H9 (cell line): Measurements from ENCODE around the gene SRPK2. TPM values are rescaled to one million over a fixed set of nuclear protein-coding genes. Genes with fewer than 3 reads are reported as not detected.
A peak's percentile ranks its signal among the peaks of the same experiment; 100 is the strongest.

Experiments
- DNase-seq: peaks from one replicate; pipeline ENCODE4 v3.0.0-alpha.2; 2017
- H2AFZ ChIP-seq: one replicate; pipeline ENCODE4 v1.6.1; 2013; ENCODE audit warnings: mild to moderate bottlenecking, low read length, control low read depth, moderate library complexity
- H2AK5ac ChIP-seq: 2 replicates; pipeline ENCODE4 v1.6.1; 2013; ENCODE audit warnings: low read length, control low read depth, mixed read lengths; ENCODE audit not compliant: insufficient read length
- H2BK120ac ChIP-seq: one replicate; pipeline ENCODE4 v1.6.1; 2013; ENCODE audit warnings: low read depth, mild to moderate bottlenecking, low read length, control low read depth, inconsistent platforms; ENCODE audit not compliant: poor library complexity, severe bottlenecking
- H2BK12ac ChIP-seq: 2 replicates; pipeline ENCODE4 v1.6.1; 2013; ENCODE audit warnings: low read length, control low read depth, mixed read lengths, low read depth; ENCODE audit not compliant: insufficient read length
- H2BK15ac ChIP-seq: 2 replicates; pipeline ENCODE4 v1.6.1; 2013; ENCODE audit warnings: low read depth, low read length, control low read depth
- H2BK20ac ChIP-seq: one replicate; pipeline ENCODE4 v1.6.1; 2013; ENCODE audit warnings: low read depth, mild to moderate bottlenecking, low read length, control low read depth, inconsistent platforms; ENCODE audit not compliant: poor library complexity, severe bottlenecking
- H2BK5ac ChIP-seq: 2 replicates; pipeline ENCODE4 v1.6.1; 2013; ENCODE audit warnings: low read length, control low read depth, mixed read lengths; ENCODE audit not compliant: insufficient read length
- H3K14ac ChIP-seq: 2 replicates; pipeline ENCODE4 v1.6.1; 2013; ENCODE audit warnings: low read length, control low read depth; ENCODE audit not compliant: insufficient read depth
- H3K18ac ChIP-seq: 2 replicates; pipeline ENCODE4 v1.6.1; 2013; ENCODE audit warnings: low read depth, mild to moderate bottlenecking, mixed read lengths, low read length, control low read depth; ENCODE audit not compliant: insufficient read length
- H3K23ac ChIP-seq: 2 replicates; pipeline ENCODE4 v1.6.1; 2013; ENCODE audit warnings: low read length, control low read depth, mixed read lengths, low read depth; ENCODE audit not compliant: insufficient read length
- H3K23me2 ChIP-seq: 2 replicates; pipeline ENCODE4 v1.6.1; 2013; ENCODE audit warnings: low read depth, mild to moderate bottlenecking, mixed read lengths, low read length, control low read depth; ENCODE audit not compliant: insufficient read length, poor library complexity, severe bottlenecking
- H3K27ac ChIP-seq: 2 replicates; pipeline ENCODE4 v1.5.1; 2013; ENCODE audit warnings: low read length, control low read depth, mixed read lengths, low read depth; ENCODE audit not compliant: insufficient read length
- H3K27me3 ChIP-seq: 2 replicates; pipeline ENCODE4 v1.6.1; 2013; ENCODE audit warnings: low read length, control low read depth, inconsistent platforms; ENCODE audit not compliant: insufficient read depth
- H3K4ac ChIP-seq: 2 replicates; pipeline ENCODE4 v1.6.1; 2013; ENCODE audit warnings: low read depth, mild to moderate bottlenecking, control low read depth, inconsistent platforms, low read length, moderate library complexity
- H3K4me1 ChIP-seq: 2 replicates; pipeline ENCODE4 v1.6.1; 2013; ENCODE audit warnings: low read length, control low read depth, inconsistent platforms; ENCODE audit not compliant: insufficient read depth
- H3K4me2 ChIP-seq: 2 replicates; pipeline ENCODE4 v1.6.1; 2013; ENCODE audit warnings: low read length, control low read depth, mixed read lengths; ENCODE audit not compliant: insufficient read length, insufficient read depth
- H3K56ac ChIP-seq: 2 replicates; pipeline ENCODE4 v1.6.1; 2013; ENCODE audit warnings: low read depth, mild to moderate bottlenecking, mixed read lengths, low read length, control low read depth; ENCODE audit not compliant: insufficient read length
- H3K79me1 ChIP-seq: 2 replicates; pipeline ENCODE4 v1.6.1; 2013; ENCODE audit warnings: low read depth, mild to moderate bottlenecking, moderate library complexity, low read length, control low read depth, inconsistent platforms; ENCODE audit not compliant: insufficient read depth, poor library complexity, severe bottlenecking
- H3K79me2 ChIP-seq: 2 replicates; pipeline ENCODE4 v1.6.1; 2013; ENCODE audit warnings: low read length, control low read depth, inconsistent platforms; ENCODE audit not compliant: insufficient read depth
- H3K9ac ChIP-seq: 2 replicates; pipeline ENCODE4 v1.6.1; 2013; ENCODE audit warnings: low read length, control low read depth, mixed read lengths; ENCODE audit not compliant: insufficient read length; ENCODE audit errors: extremely low read depth
- H3K9me3 ChIP-seq: one replicate; pipeline ENCODE4 v1.6.1; 2013; ENCODE audit warnings: low read depth, low read length, inconsistent platforms; ENCODE audit not compliant: control insufficient read depth
- H3T11ph ChIP-seq: one replicate; pipeline ENCODE4 v1.6.1; 2013; ENCODE audit warnings: mild to moderate bottlenecking, low read length, control low read depth, inconsistent platforms
- H4K20me1 ChIP-seq: one replicate; pipeline ENCODE4 v1.6.1; 2013; ENCODE audit not compliant: control insufficient read depth, insufficient read length, insufficient read depth
- H4K5ac ChIP-seq: 2 replicates; pipeline ENCODE4 v1.6.1; 2013; ENCODE audit warnings: low read depth, mild to moderate bottlenecking, mixed read lengths, low read length, control low read depth; ENCODE audit not compliant: insufficient read length
- H4K8ac ChIP-seq: replicated peaks from 2 replicates; pipeline ENCODE4 v1.6.1; 2013; ENCODE audit warnings: low read length, control low read depth, mixed read lengths, low read depth; ENCODE audit not compliant: insufficient read length
- H4K91ac ChIP-seq: 2 replicates; pipeline ENCODE4 v1.6.1; 2013; ENCODE audit warnings: low read depth, mild to moderate bottlenecking, moderate library complexity, mixed read lengths, low read length, control low read depth; ENCODE audit not compliant: insufficient read length
- H3K27ac Mint-ChIP-seq, 3 experiments: 2 replicates in 2 of 3; 3 replicates in 1 of 3; pipeline ENCODE4 v1.8.0; 2020 to 2021; ENCODE audit warnings: mixed read lengths in 3 of 3, mild to moderate bottlenecking in 1 of 3, moderate library complexity in 1 of 3
- H3K27me3 Mint-ChIP-seq: 2 replicates; pipeline ENCODE4 v1.8.0; 2021; ENCODE audit warnings: low read depth, mild to moderate bottlenecking, moderate library complexity, mixed read lengths
- H3K36me3 Mint-ChIP-seq, 3 experiments: 2 replicates in 2 of 3; 3 replicates in 1 of 3; pipeline ENCODE4 v1.8.0; 2020 to 2021; ENCODE audit warnings: low read depth in 3 of 3, mixed read lengths in 3 of 3; ENCODE audit not compliant: insufficient read depth in 1 of 3
- H3K4me1 Mint-ChIP-seq, 2 experiments: 2 replicates each; pipeline ENCODE4 v1.8.0; 2020; ENCODE audit warnings: mixed read lengths in 2 of 2
- H3K4me3 Mint-ChIP-seq, 2 experiments: 2 replicates in 1 of 2; 3 replicates in 1 of 2; pipeline ENCODE4 v1.8.0; 2020 to 2021; ENCODE audit warnings: mild to moderate bottlenecking in 2 of 2, mixed read lengths in 2 of 2, moderate library complexity in 1 of 2
- H3K9me3 Mint-ChIP-seq, 2 experiments: 2 replicates in 1 of 2; 3 replicates in 1 of 2; pipeline ENCODE4 v1.8.0; 2020; ENCODE audit warnings: mild to moderate bottlenecking in 2 of 2, mixed read lengths in 2 of 2, moderate library complexity in 1 of 2
- WGBS: extraction: QIAGEN DNeasy Blood & Tissue Kit; methylation state at CpG from one replicate; pipeline ENCODE4 v1.1.7; 2013; ENCODE audit warnings: missing lambda C conversion rate, low lambda C conversion rate, mixed read lengths; ENCODE audit not compliant: insufficient read length; ENCODE audit errors: extremely low coverage; 5-methylcytosine and 5-hydroxymethylcytosine counted together
- total RNA-seq: library from RNA; stranded (reverse); gene quantifications from 2 replicates; pipeline ENCODE4 v1.2.1, GENCODE V29; 2021
- TF ChIP-seq, protein P1 (sequence below): fragments of 200-600 bp; sonication (generic); conservative IDR thresholded peaks from 3 replicates; pipeline ENCODE4 v1.8.0; 2021; ENCODE audit warnings: antibody characterized with exemption, mild to moderate bottlenecking

Gene SRPK2
- total RNA-seq, 1 experiment from 2014 or later: 41.1 TPM

DNA sequence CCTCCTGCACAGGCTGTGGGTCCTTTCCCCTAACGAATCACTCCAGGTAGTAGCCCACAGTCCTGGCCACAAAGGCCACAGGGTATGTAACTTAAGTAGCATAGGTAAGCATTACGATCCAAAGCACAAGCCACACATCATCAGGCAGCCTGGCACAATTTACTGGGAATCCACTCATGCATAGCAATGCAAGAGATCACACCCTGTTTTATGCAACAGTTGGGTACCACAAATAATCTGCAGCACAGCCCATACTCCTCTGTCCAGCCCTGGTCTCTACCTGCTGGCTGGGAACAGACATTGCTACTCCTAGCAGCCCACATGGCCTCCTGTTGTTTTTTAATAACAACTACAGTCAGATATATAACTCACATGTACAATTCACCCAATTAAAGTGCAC, 34.3 kb downstream of the SRPK2 start:
- no peak overlapping the region for H3K56ac ChIP-seq
- no peak overlapping the region for H2BK12ac ChIP-seq
- no peak overlapping the region for H3K23ac ChIP-seq
- no peaks in the 10 kb centered on the region for H3K27me3 Mint-ChIP-seq
- peaks cover 19 to 32% of the 10 kb centered on the region in 2 experiments for H3K4me1 Mint-ChIP-seq
- no peak overlapping the region for H3K18ac ChIP-seq
- peaks cover 15% of the 10 kb centered on the region for H3K79me1 ChIP-seq
- no peak overlapping the region for H3K27ac ChIP-seq
- no peak overlapping the region for H4K91ac ChIP-seq
- no peak overlapping the region for H3K14ac ChIP-seq
- H3K9me3 Mint-ChIP-seq: no peaks in the 10 kb centered on the region
- H3K27ac Mint-ChIP-seq: peak overlapping the region in 2 of 3 experiments; percentile 53 to 76; a peak in 2 of 7 replicates
- peaks cover 2% of the 10 kb centered on the region for H3K23me2 ChIP-seq
- no peak overlapping the region for H2BK5ac ChIP-seq
- no peak for DNase-seq
- H2BK15ac ChIP-seq: no peak overlapping the region
- H4K8ac ChIP-seq: no peak overlapping the region
- H2AFZ ChIP-seq: no peak overlapping the region
- TF ChIP-seq, protein P1, sequence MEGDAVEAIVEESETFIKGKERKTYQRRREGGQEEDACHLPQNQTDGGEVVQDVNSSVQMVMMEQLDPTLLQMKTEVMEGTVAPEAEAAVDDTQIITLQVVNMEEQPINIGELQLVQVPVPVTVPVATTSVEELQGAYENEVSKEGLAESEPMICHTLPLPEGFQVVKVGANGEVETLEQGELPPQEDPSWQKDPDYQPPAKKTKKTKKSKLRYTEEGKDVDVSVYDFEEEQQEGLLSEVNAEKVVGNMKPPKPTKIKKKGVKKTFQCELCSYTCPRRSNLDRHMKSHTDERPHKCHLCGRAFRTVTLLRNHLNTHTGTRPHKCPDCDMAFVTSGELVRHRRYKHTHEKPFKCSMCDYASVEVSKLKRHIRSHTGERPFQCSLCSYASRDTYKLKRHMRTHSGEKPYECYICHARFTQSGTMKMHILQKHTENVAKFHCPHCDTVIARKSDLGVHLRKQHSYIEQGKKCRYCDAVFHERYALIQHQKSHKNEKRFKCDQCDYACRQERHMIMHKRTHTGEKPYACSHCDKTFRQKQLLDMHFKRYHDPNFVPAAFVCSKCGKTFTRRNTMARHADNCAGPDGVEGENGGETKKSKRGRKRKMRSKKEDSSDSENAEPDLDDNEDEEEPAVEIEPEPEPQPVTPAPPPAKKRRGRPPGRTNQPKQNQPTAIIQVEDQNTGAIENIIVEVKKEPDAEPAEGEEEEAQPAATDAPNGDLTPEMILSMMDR: no peak
- H3K4ac ChIP-seq: no peak overlapping the region
- no peak overlapping the region for H2AK5ac ChIP-seq
- no peak overlapping the region for H3K4me3 Mint-ChIP-seq
- no peak overlapping the region for H3K4me2 ChIP-seq
- H4K5ac ChIP-seq: no peak overlapping the region
- no peak overlapping the region for H2BK120ac ChIP-seq
- no peaks in the 10 kb centered on the region for H3K9me3 ChIP-seq
- no peak overlapping the region for H3K9ac ChIP-seq
- H3K4me1 ChIP-seq: peaks cover 2% of the 10 kb centered on the region; the same call in 1 of the 2 replicates
- no peak overlapping the region for H3T11ph ChIP-seq
- no CpG with 5 or more reads among the region's 2 CpGs for WGBS
- H3K27me3 ChIP-seq: no peaks in the 10 kb centered on the region
- no peaks in the 10 kb centered on the region; a peak in 1 of 7 replicates for H3K36me3 Mint-ChIP-seq
- H3K79me2 ChIP-seq: peaks cover 10% of the 10 kb centered on the region; the same call in 1 of the 2 replicates
- no peak overlapping the region for H2BK20ac ChIP-seq
- H4K20me1 ChIP-seq: peaks cover 4% of the 10 kb centered on the region
